Breast epithelium (tissue), 3 donors: ENCODE measurements around the gene DYNC1I1.

Experiments
- CTCF ChIP-seq, 3 donors: fragments of 450-650 bp; IDR thresholded peaks; one replicate each; pipeline ENCODE4 v1.5.1; 2016 to 2017; ENCODE audit warnings: antibody characterized with exemption in 3 of 3, mild to moderate bottlenecking in 3 of 3, moderate library complexity in 3 of 3
- POLR2A ChIP-seq: fragments of 450-650 bp; IDR thresholded peaks from one replicate; pipeline ENCODE4 v1.6.1; 2016; ENCODE audit warnings: antibody characterized with exemption, mild to moderate bottlenecking, moderate library complexity

- TF ChIP-seq CTCF (IDR thresholded peaks at IDR 0.05) (no peak), POLR2A (no peak)
Measured at GRCh38 chr7:95986178-95986764, 213.9 kb downstream of the DYNC1I1 start.
